Fibroblast of lung (primary cell): ENCODE results near the gene TANGO2. TPM values are rescaled to one million over a fixed set of nuclear protein-coding genes. Genes with fewer than 3 reads are reported as not detected.

Source experiments
- DNase-seq, 2 donors: peaks; one replicate each; pipeline versions ENCODE4 v3.0.0 to v3.0.0-alpha.2; 2010; ENCODE audit warnings: low read depth in 2 of 2
- H2AFZ ChIP-seq: 2 replicates; pipeline ENCODE4 v1.5.1; 2012; ENCODE audit warnings: low read length, control low read depth, inconsistent platforms
- H3K27ac ChIP-seq: 2 replicates; pipeline ENCODE4 v1.5.1; 2011; ENCODE audit warnings: low read length, control low read depth; ENCODE audit not compliant: insufficient read depth
- H3K27me3 ChIP-seq: 2 replicates; pipeline ENCODE4 v1.5.1; 2011; ENCODE audit warnings: mild to moderate bottlenecking, low read length; ENCODE audit not compliant: control insufficient read depth, insufficient read depth
- H3K36me3 ChIP-seq: 2 replicates; pipeline ENCODE4 v1.5.1; 2011; ENCODE audit warnings: low read length; ENCODE audit not compliant: control insufficient read depth, insufficient read depth
- H3K4me1 ChIP-seq: 2 replicates; pipeline ENCODE4 v1.5.1; 2011; ENCODE audit warnings: low read length; ENCODE audit not compliant: control insufficient read depth, insufficient read depth; ENCODE audit errors: extremely low read depth
- H3K4me2 ChIP-seq: 2 replicates; pipeline ENCODE4 v1.5.1; 2011; ENCODE audit warnings: low read length, control low read depth; ENCODE audit not compliant: insufficient read depth; ENCODE audit errors: extremely low read depth
- H3K4me3 ChIP-seq, 4 experiments: fragments of 200-600 bp in 1 of 4; sonication (generic) in 1 of 4; replicated peaks in 1 of 4; 2 replicates each; pipeline ENCODE4 v1.5.1; 2011 to 2016; ENCODE audit warnings: low read length in 4 of 4, low read depth in 3 of 4, mild to moderate bottlenecking in 3 of 4, control low read depth in 2 of 4, inconsistent platforms in 1 of 4, mixed read lengths in 1 of 4; ENCODE audit not compliant: insufficient read depth in 1 of 4; ENCODE audit errors: control extremely low read depth in 1 of 4
- H3K79me2 ChIP-seq: 2 replicates; pipeline ENCODE4 v1.5.1; 2012; ENCODE audit warnings: mild to moderate bottlenecking, low read length, inconsistent platforms; ENCODE audit not compliant: control insufficient read depth, insufficient read depth
- H3K9ac ChIP-seq: 2 replicates; pipeline ENCODE4 v1.5.1; 2011; ENCODE audit warnings: mild to moderate bottlenecking, low read length, control low read depth; ENCODE audit not compliant: insufficient read depth
- H3K9me3 ChIP-seq: 2 replicates; pipeline ENCODE4 v1.5.1; 2012; ENCODE audit warnings: low read depth, low read length; ENCODE audit not compliant: control insufficient read depth, insufficient read depth
- H4K20me1 ChIP-seq: 2 replicates; pipeline ENCODE4 v1.5.1; 2011; ENCODE audit warnings: low read length; ENCODE audit not compliant: control insufficient read depth, insufficient read depth; ENCODE audit errors: extremely low read depth
- EZH2 ChIP-seq: IDR thresholded peaks from 2 replicates; pipeline ENCODE4 v1.5.1; 2012; ENCODE audit warnings: low read length, control low read depth, mild to moderate bottlenecking; ENCODE audit errors: missing control alignments
- polyA minus RNA-seq: library from RNA; depleted of rRNA, polyadenylated mRNA; stranded (reverse); fragments of >200 nt; gene quantifications from 2 replicates; pipeline ENCODE4 v1.2.3, GENCODE V29; 2011; ENCODE audit warnings: low replicate concordance
- polyA plus RNA-seq, 2 donors: library from polyadenylated mRNA; depleted of rRNA in 1 of 2; stranded (reverse) in 1 of 2; unstranded in 1 of 2; fragments of >200 nt; gene quantifications; 2 replicates each; pipeline ENCODE4 v1.2.1, GENCODE V29; 2011 to 2012; ENCODE audit warnings: missing spikeins in 1 of 2
- total RNA-seq: library from RNA; depleted of rRNA; stranded (reverse); fragments of >200 nt; gene quantifications from 2 replicates; pipeline ENCODE4 v1.2.1, GENCODE V29; 2014
- TF ChIP-seq, protein P1 (sequence below), 2 donors: IDR thresholded peaks in 1 of 2; conservative IDR thresholded peaks in 1 of 2; 1 replicate in 1 of 2; 2 replicates in 1 of 2; pipeline ENCODE4 v1.5.1; 2011 to 2012; ENCODE audit warnings: low read length in 2 of 2, control low read depth in 1 of 2, inconsistent platforms in 1 of 2, low read depth in 1 of 2, mild to moderate bottlenecking in 1 of 2

The TANGO2 gene, protein sequence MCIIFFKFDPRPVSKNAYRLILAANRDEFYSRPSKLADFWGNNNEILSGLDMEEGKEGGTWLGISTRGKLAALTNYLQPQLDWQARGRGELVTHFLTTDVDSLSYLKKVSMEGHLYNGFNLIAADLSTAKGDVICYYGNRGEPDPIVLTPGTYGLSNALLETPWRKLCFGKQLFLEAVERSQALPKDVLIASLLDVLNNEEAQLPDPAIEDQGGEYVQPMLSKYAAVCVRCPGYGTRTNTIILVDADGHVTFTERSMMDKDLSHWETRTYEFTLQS
- total RNA-seq (33.4 and 52.8 TPM in 2 replicates), polyA plus RNA-seq (28.3 and 41.3 TPM in 2 replicates), polyA minus RNA-seq (49.5 and 66.6 TPM in 2 replicates)
- 21.0 and 22.2 TPM in 2 replicates for polyA plus RNA-seq (2012)

DNA sequence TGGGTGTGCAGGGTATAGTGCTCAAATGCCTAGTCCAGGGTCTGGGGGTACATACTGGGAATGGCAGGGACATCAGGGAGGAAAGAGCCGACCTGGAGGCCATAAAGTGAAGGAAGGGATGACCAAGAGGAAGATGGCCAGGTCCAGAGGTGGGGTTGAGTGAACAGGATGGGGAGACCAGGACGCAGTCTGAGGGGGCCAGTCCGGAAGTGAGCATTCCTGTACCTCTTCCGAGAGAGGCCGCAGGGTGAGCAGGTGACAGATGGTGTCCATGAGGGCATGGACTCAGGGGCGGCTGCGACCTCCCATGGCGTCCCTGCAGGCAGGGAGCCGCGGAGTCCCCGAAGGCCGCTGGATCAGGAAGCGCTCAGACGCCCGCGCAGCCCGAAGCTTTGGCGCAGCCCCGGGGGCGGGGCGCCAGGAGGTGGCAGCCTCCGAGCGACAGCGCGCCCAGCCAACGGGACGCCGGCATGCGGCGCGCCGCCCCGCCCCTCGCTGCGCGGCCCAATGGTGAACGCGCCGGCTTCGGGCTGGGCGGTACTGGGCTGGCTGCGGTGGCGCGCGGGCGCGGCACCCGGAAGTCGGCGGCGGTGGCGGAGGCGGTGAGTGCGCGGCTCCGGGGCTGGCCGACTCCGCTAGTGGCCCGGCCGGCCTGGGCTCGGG lies at the start of gene TANGO2:
Gene TANGO2 (plus strand): TSS at position 578 of the 663 bp plus-strand sequence. CDS start 15,689 bp downstream, outside the sequence.
- peaks cover 2% of the 10 kb centered on the region for H3K4me1 ChIP-seq
- peak within 1 kb of the TSS; percentile 81 to 96 (median 94) for H3K4me3 ChIP-seq
- peak; percentile 83 for DNase-seq
- H3K27me3 ChIP-seq: peaks cover 5% of the 10 kb centered on the region
- TF ChIP-seq EZH2: no peak
- TF ChIP-seq, protein P1, sequence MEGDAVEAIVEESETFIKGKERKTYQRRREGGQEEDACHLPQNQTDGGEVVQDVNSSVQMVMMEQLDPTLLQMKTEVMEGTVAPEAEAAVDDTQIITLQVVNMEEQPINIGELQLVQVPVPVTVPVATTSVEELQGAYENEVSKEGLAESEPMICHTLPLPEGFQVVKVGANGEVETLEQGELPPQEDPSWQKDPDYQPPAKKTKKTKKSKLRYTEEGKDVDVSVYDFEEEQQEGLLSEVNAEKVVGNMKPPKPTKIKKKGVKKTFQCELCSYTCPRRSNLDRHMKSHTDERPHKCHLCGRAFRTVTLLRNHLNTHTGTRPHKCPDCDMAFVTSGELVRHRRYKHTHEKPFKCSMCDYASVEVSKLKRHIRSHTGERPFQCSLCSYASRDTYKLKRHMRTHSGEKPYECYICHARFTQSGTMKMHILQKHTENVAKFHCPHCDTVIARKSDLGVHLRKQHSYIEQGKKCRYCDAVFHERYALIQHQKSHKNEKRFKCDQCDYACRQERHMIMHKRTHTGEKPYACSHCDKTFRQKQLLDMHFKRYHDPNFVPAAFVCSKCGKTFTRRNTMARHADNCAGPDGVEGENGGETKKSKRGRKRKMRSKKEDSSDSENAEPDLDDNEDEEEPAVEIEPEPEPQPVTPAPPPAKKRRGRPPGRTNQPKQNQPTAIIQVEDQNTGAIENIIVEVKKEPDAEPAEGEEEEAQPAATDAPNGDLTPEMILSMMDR (conservative IDR thresholded peaks at IDR 0.05 in 1 of 2, IDR thresholded peaks at IDR 0.05 in 1 of 2; ENCODE audit: low read depth in 1 of 2, low read length in 2 of 2): no peak
- H2AFZ ChIP-seq: peak within 1 kb of the TSS; percentile 95
- no peaks in the 10 kb centered on the region for H3K36me3 ChIP-seq
- H4K20me1 ChIP-seq: no peaks in the 10 kb centered on the region
- peak within 1 kb of the TSS; percentile 99 for H3K4me2 ChIP-seq
- peaks cover 20% of the 10 kb centered on the region for H3K79me2 ChIP-seq
- H3K9me3 ChIP-seq: no peaks in the 10 kb centered on the region
- peak within 1 kb of the TSS; percentile 89 for H3K9ac ChIP-seq
- peak within 1 kb of the TSS; percentile 89 for H3K27ac ChIP-seq

DNA sequence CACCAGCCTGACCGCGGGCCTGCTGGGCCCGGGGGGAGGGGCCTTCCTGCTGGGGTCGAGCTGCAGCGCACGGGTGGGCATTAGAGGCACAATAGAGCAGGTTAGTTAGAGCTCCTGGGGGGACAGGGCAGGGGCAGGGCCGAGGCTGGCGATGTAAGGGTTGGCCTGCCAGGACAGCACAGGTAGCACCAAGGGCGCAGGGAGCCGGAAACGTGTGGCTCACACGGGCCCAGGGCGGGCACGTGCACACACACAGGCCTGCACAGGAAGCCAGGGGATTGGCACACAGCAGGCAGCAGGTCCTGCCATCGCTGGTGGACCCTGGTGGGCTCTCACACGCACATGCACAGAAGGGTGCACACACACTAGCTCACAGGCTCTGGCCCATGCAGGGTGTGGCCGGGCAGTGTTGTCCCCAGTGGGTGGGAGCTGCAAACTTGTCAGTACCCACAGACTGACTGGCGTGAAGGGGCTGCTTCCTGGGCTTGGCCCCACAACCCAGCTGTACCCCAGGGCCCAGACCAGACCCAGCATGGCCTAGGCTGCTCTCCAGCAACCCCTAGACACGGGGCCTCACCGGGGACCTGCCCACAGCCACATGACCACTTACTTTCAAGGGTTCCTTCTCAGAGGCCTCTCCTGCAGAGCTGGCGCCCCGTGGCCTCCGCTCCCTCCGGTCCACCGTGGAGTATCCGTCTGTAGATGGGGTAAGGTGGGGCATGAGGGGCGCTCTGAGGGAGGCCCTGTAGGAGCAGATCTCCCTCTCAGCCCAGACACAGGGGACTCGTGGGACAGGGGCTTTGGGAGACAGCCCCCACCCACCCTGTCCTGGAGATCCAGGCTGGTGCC lies 49.4 kb upstream of the TANGO2 start:
- Histone ChIP-seq H3K4me1 (no peaks in the 10 kb centered on the region), H3K4me2 (no peak overlapping the region), H3K9ac (no peak overlapping the region), H3K27me3 (no peaks in the 10 kb centered on the region), H3K9me3 (no peaks in the 10 kb centered on the region), H3K36me3 (peaks cover 16% of the 10 kb centered on the region), H3K27ac (no peak overlapping the region), H3K4me3 (no peak overlapping the region), H2AFZ (no peak overlapping the region), H3K79me2 (no peaks in the 10 kb centered on the region), H4K20me1 (no peaks in the 10 kb centered on the region)
- no peak for TF ChIP-seq EZH2
- TF ChIP-seq, protein P1 (conservative IDR thresholded peaks at IDR 0.05 in 1 of 2, IDR thresholded peaks at IDR 0.05 in 1 of 2; ENCODE audit: low read depth in 1 of 2, low read length in 2 of 2): no peak
- no peak for DNase-seq

DNA sequence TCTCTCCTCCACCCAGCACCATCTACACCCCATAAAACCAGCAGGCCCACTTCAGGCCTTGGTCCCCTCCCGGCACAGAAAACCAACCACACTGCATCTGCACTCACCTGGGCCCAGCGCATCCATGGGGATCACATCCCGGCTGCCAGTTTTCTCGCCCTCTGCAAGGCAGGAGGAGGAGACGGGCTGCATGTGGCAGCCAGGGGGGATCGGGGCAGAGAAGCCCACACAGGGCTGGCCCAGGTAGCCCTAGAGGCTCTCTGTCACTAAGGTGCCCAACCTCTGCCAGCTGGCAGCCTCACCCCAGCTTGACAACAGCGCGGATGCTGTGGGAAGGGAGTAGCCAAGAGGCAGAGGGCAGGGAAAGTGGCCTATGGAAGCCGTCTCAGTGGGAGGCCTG lies 48.7 kb upstream of the TANGO2 start:
- TF ChIP-seq, protein P1 (conservative IDR thresholded peaks at IDR 0.05 in 1 of 2, IDR thresholded peaks at IDR 0.05 in 1 of 2; ENCODE audit: low read depth in 1 of 2, low read length in 2 of 2): no peak
- TF ChIP-seq EZH2: no peak
- Histone ChIP-seq H3K4me3 (no peak overlapping the region), H2AFZ (no peak overlapping the region), H3K79me2 (no peaks in the 10 kb centered on the region), H3K4me1 (no peaks in the 10 kb centered on the region), H3K36me3 (peaks cover 16% of the 10 kb centered on the region), H3K9me3 (no peaks in the 10 kb centered on the region), H4K20me1 (no peaks in the 10 kb centered on the region), H3K4me2 (no peak overlapping the region), H3K9ac (no peak overlapping the region), H3K27me3 (no peaks in the 10 kb centered on the region), H3K27ac (no peak overlapping the region)
- no peak for DNase-seq
